Large intestine (tissue), 12 donors: ENCODE measurements around the gene ADGRA1. TPM values are rescaled to one million over a fixed set of nuclear protein-coding genes. Genes with fewer than 3 reads are reported as not detected.

Source experiments
- DNase-seq, 2 donors: peaks; one replicate each; pipeline versions ENCODE4 v3.0.0 to v3.0.0-alpha.2; 2013
- H3K27ac ChIP-seq: one replicate; pipeline ENCODE4 v1.5.1; 2013; ENCODE audit warnings: low read length
- H3K27me3 ChIP-seq: 2 replicates; pipeline ENCODE4 v1.6.1; 2013; ENCODE audit warnings: low read length; ENCODE audit not compliant: control insufficient read depth, insufficient read depth
- H3K36me3 ChIP-seq: 2 replicates; pipeline ENCODE4 v1.6.1; 2013; ENCODE audit warnings: low read length; ENCODE audit not compliant: control insufficient read depth, insufficient read depth
- H3K4me1 ChIP-seq: one replicate; pipeline ENCODE4 v1.6.1; 2013; ENCODE audit warnings: low read length; ENCODE audit not compliant: control insufficient read depth, insufficient read depth
- H3K4me3 ChIP-seq: one replicate; pipeline ENCODE4 v1.5.1; 2013; ENCODE audit warnings: low read length
- H3K9me3 ChIP-seq: one replicate; pipeline ENCODE4 v1.6.1; 2013; ENCODE audit warnings: mild to moderate bottlenecking, low read depth, low read length, moderate library complexity; ENCODE audit not compliant: control insufficient read depth
- WGBS: methylation state at CpG from one replicate; pipeline ENCODE4 v1.1.5; 2013; ENCODE audit warnings: low lambda C conversion rate; ENCODE audit not compliant: insufficient coverage; 5-methylcytosine and 5-hydroxymethylcytosine counted together
- long read RNA-seq, 11 donors: transcript quantifications; one replicate each; lab custom pipeline, GENCODE V29; 2026
- polyA plus RNA-seq: library from polyadenylated mRNA; unstranded; fragments of 120-200 nt; gene quantifications from one replicate; pipeline ENCODE4 v1.2.1, GENCODE V29; 2013

Gene ADGRA1
- 0.40 TPM for polyA plus RNA-seq
- long read RNA-seq, donor 1, result 0 reads
- long read RNA-seq, donor 2, result 0 reads
- long read RNA-seq, donor 3, result 0 reads
- long read RNA-seq, donor 4, result 0 reads
- long read RNA-seq, donor 5, result 0 reads
- long read RNA-seq, donor 6, result 0 reads
- long read RNA-seq, donor 7, result 0 reads
- long read RNA-seq, donor 8, result 0 reads
- long read RNA-seq, donor 9, result 0 reads
- long read RNA-seq, donor 10, result 0 reads
- long read RNA-seq, donor 11, result 0 reads

DNA sequence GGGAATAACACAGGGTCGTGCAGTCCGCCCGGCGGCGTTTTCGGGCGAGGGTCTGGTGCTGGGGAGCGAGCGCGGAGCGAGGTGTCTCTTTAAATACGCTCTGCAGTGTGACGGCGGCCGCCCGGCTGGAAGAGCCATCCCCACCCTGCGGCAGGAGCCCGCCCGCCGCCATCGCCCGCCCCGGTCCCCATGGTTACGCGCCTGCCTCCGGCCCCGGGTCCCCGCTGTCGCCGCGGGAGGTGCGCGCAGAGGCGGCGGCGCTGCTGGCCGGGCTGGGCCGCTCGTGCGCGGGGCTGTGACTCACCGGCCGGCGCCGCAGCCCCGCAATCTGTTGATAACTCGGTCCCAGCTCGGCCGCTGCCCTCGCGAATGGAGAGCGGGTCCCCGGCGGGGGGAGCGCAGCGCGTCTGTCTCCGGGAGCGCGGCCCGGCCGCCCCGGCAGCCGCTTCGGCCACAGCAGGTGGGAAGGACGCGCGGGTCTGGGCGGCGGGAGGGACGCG is at the start of gene ADGRA1:
Gene ADGRA1, plus strand, starts transcription at position 246 of the 500 bp plus-strand sequence. CDS start 986 bp downstream, outside the sequence.
- peaks cover 5% of the 10 kb centered on the region for H3K4me1 ChIP-seq
- no peak within 1 kb of the TSS for H3K4me3 ChIP-seq
- H3K36me3 ChIP-seq, result no peaks in the 10 kb centered on the region
- H3K27ac ChIP-seq, result no peak within 1 kb of the TSS
- DNase-seq, result peak in 1 of 2 donors; percentile 25
- peaks cover 49% of the 10 kb centered on the region for H3K27me3 ChIP-seq
- peaks cover 8% of the 10 kb centered on the region for H3K9me3 ChIP-seq
- no CpG with 5 or more reads among the region's 72 CpGs for WGBS

GRCh38 chr10:133038036-133038823 is 49.5 kb upstream of the ADGRA1 start:
- DNase-seq, result no peak
- Histone ChIP-seq H3K27ac (no peak overlapping the region), H3K9me3 (no peaks in the 10 kb centered on the region), H3K27me3 (peaks cover 48% of the 10 kb centered on the region), H3K36me3 (no peaks in the 10 kb centered on the region), H3K4me3 (no peak overlapping the region), H3K4me1 (no peaks in the 10 kb centered on the region)
- no CpG with 5 or more reads among the region's 28 CpGs for WGBS

GRCh38 chr10:133039107-133039802 is 48.5 kb upstream of the ADGRA1 start:
- Histone ChIP-seq H3K4me1 (no peaks in the 10 kb centered on the region), H3K4me3 (no peak overlapping the region), H3K9me3 (no peaks in the 10 kb centered on the region), H3K27ac (no peak overlapping the region), H3K27me3 (peaks cover 42% of the 10 kb centered on the region), H3K36me3 (no peaks in the 10 kb centered on the region)
- no peak for DNase-seq
- WGBS, result no CpG with 5 or more reads among the region's 30 CpGs

GRCh38 chr10:133039803-133040165 is 47.9 kb upstream of the ADGRA1 start:
- no peaks in the 10 kb centered on the region for H3K4me1 ChIP-seq
- H3K4me3 ChIP-seq, result no peak overlapping the region
- no peaks in the 10 kb centered on the region for H3K36me3 ChIP-seq
- WGBS, result no CpG with 5 or more reads among the region's 15 CpGs
- H3K9me3 ChIP-seq, result no peaks in the 10 kb centered on the region
- no peak for DNase-seq
- H3K27me3 ChIP-seq, result peaks cover 37% of the 10 kb centered on the region
- H3K27ac ChIP-seq, result no peak overlapping the region

- no CpG with 5 or more reads among the region's 13 CpGs for WGBS
- Histone ChIP-seq H3K36me3 (no peaks in the 10 kb centered on the region), H3K4me3 (no peak overlapping the region), H3K27me3 (peaks cover 35% of the 10 kb centered on the region), H3K4me1 (no peaks in the 10 kb centered on the region), H3K9me3 (no peaks in the 10 kb centered on the region), H3K27ac (no peak overlapping the region)
- DNase-seq, result no peak
Measured at GRCh38 chr10:133040198-133040597, 47.5 kb upstream of the ADGRA1 start.

DNA sequence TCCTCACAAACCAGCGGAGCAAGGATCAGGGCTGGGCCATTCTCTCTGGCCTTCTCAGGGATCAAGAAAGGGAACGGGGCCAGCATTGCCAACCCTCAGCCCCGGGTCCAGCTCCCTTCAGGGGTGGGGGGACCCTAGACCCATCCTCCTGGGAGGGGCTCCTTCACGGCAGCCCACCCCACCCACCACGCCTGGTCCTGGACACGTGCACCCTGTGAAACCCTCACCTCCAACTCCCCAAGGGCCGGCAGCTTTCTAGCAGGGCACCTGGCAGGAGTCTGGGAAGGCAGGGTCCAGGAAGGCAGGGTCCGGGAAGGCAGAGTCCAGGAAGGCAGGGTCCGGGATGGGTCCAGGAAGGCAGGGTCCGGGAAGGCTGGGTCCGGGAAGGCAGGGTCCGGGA is 46.6 kb upstream of the ADGRA1 start:
- no peaks in the 10 kb centered on the region for H3K4me1 ChIP-seq
- H3K4me3 ChIP-seq, result no peak overlapping the region
- H3K9me3 ChIP-seq, result no peaks in the 10 kb centered on the region
- WGBS, result no CpG with 5 or more reads among the region's 12 CpGs
- H3K27me3 ChIP-seq, result peaks cover 28% of the 10 kb centered on the region
- H3K36me3 ChIP-seq, result no peaks in the 10 kb centered on the region
- H3K27ac ChIP-seq, result no peak overlapping the region
- DNase-seq, result no peak

DNA sequence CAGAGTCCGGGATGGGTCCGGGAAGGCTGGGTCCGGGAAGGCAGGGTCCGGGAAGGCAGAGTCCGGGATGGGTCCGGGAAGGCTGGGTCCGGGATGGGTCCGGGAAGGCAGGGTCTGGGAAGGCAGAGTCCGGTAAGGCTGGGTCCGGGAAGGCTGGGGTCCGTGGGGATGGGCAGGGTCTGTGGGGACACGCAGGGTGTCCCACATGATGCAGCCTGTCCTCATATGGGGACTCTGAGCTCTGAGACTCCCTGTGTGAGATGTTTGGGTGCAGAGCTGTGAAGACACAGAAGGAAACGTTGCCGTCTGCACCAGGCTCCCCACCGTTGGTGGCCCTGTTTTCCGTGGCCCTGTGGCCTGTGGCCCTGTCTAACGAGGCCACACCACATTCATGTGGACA is 45.7 kb upstream of the ADGRA1 start:
- no CpG with 5 or more reads among the region's 17 CpGs for WGBS
- no peaks in the 10 kb centered on the region for H3K9me3 ChIP-seq

DNA sequence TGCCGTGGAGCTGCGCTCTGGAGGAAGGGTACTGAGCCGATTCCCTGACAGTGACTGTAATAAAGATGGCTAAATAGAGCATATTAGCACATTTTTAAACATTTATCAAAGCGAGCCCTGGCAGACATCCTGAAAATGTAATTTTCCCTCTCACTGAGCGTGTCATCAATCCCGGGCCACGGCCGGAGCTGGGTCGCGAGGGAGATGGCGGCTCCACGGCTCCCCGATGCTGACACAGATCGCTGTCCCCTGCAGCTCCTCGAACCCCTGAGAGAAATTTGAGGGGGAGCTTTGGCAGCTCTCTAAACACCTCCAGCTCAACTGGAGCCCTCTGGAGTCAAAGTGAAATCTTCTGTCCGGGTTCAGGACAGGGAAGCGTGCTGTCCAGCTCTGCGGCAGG is 44.9 kb upstream of the ADGRA1 start:
- no peaks in the 10 kb centered on the region for H3K36me3 ChIP-seq
- H3K27me3 ChIP-seq, result peaks cover 22% of the 10 kb centered on the region
- H3K4me1 ChIP-seq, result peaks cover 8% of the 10 kb centered on the region
- H3K27ac ChIP-seq, result no peak overlapping the region
- no peak overlapping the region for H3K4me3 ChIP-seq
- no peak for DNase-seq
- WGBS, result no CpG with 5 or more reads among the region's 18 CpGs
- H3K9me3 ChIP-seq, result peaks cover 5% of the 10 kb centered on the region

More for the DNA sequence above, 45.7 kb upstream of the ADGRA1 start:
- Histone ChIP-seq H3K4me1 (peaks cover 4% of the 10 kb centered on the region), H3K27me3 (peaks cover 22% of the 10 kb centered on the region), H3K4me3 (no peak overlapping the region), H3K36me3 (no peaks in the 10 kb centered on the region), H3K27ac (no peak overlapping the region)
- DNase-seq, result no peak

DNA sequence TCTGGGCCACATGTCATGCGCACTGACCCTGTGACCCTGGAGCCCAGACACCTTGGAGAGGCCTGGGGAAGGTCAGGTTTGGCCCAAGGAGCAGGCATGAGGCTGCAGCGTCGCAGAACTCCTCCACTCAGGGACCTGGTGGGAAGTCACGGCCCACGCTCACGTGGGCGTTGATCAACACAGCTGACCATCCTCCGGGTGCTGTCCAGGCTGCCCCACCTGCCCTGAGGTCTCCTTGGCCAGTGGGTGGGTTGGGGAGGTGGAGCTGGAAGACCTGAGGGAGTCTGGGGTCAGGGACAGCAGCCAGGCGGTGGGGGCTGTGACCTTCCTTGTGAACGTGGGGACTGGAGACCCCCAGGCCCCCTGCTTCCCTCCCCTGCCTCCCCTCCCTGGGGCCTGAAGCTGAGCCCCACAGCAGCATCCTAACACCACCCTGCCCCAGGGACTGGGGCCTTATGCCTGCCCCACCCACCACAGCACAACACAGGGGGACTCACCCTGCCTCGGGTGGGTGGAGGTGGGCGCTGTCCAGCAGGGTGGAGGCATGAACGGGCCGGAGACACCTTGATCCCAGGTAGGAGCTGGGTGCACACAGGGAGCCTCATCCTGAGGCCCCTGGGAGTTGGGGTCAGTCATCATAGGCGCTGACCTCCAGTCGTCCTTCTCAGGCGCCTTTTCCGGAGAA is 44.0 kb upstream of the ADGRA1 start:
- H3K9me3 ChIP-seq, result peaks cover 5% of the 10 kb centered on the region
- no peak overlapping the region for H3K4me3 ChIP-seq
- no CpG with 5 or more reads among the region's 18 CpGs for WGBS
- no peak for DNase-seq
- peaks cover 16% of the 10 kb centered on the region for H3K4me1 ChIP-seq
- peaks cover 18% of the 10 kb centered on the region for H3K27me3 ChIP-seq
- H3K36me3 ChIP-seq, result no peaks in the 10 kb centered on the region
- H3K27ac ChIP-seq, result no peak overlapping the region

- no CpG with 5 or more reads among the region's 19 CpGs for WGBS
- peaks cover 5% of the 10 kb centered on the region for H3K9me3 ChIP-seq
- DNase-seq, result no peak
- H3K36me3 ChIP-seq, result no peaks in the 10 kb centered on the region
- H3K4me3 ChIP-seq, result no peak overlapping the region
- peaks cover 11% of the 10 kb centered on the region for H3K27me3 ChIP-seq
- no peak overlapping the region for H3K27ac ChIP-seq
- H3K4me1 ChIP-seq, result peaks cover 17% of the 10 kb centered on the region
Measured at GRCh38 chr10:133044401-133044811, 43.3 kb upstream of the ADGRA1 start.
